Renal pelvis (tissue), 12 donors: ENCODE results near the gene OR56B4. TPM values are rescaled to one million over a fixed set of nuclear protein-coding genes. Genes with fewer than 3 reads are reported as not detected.
"Not testable (repeated sequence)": the region's sequence is repeated elsewhere in the genome, so short reads cannot be mapped to it uniquely, and the experiment has no call there.

Experiments
- DNase-seq: peaks from one replicate; pipeline ENCODE4 v3.0.0-alpha.2; 2013
- long read RNA-seq, 16 experiments: transcript quantifications; one replicate each; lab custom pipeline, GENCODE V29; 2026
- polyA plus RNA-seq, 3 donors: library from polyadenylated mRNA; unstranded; fragments of 120-200 nt; gene quantifications; one replicate each; pipeline ENCODE4 v1.2.1, GENCODE V29; 2013; ENCODE audit not compliant: insufficient read length in 3 of 3

The OR56B4 gene, protein sequence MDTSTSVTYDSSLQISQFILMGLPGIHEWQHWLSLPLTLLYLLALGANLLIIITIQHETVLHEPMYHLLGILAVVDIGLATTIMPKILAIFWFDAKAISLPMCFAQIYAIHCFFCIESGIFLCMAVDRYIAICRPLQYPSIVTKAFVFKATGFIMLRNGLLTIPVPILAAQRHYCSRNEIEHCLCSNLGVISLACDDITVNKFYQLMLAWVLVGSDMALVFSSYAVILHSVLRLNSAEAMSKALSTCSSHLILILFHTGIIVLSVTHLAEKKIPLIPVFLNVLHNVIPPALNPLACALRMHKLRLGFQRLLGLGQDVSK
- polyA plus RNA-seq: under 1 TPM in 2 of 3 donors, not detected in 1; 0.11 to 0.19 TPM
- long read RNA-seq, donor 1: 0 reads
- long read RNA-seq, donor 2, partial matches to known transcripts: 0 of 1 reads
- long read RNA-seq, donor 2, other reads (novel, unspliced or antisense): 0 of 1 reads
- long read RNA-seq, donor 3: 0 reads
- long read RNA-seq, donor 4: 0 reads
- long read RNA-seq, donor 5: 0 reads
- long read RNA-seq, donor 6: 0 reads
- long read RNA-seq, donor 7, partial matches to known transcripts: 0 of 1 reads
- long read RNA-seq, donor 7, other reads (novel, unspliced or antisense): 0 of 1 reads
- long read RNA-seq, donor 8: 0 reads
- long read RNA-seq, donor 9: 0 reads
- long read RNA-seq, donor 10: 0 reads
- long read RNA-seq, donor 11: 0 reads
- long read RNA-seq, donor 12: 0 reads
- long read RNA-seq, donor 13: 0 reads
- long read RNA-seq, donor 14: 0 reads
- long read RNA-seq, donor 15: 0 reads
- long read RNA-seq, donor 16, partial matches to known transcripts: 0 of 1 reads
- long read RNA-seq, donor 16, other reads (novel, unspliced or antisense): 0 of 1 reads

DNA sequence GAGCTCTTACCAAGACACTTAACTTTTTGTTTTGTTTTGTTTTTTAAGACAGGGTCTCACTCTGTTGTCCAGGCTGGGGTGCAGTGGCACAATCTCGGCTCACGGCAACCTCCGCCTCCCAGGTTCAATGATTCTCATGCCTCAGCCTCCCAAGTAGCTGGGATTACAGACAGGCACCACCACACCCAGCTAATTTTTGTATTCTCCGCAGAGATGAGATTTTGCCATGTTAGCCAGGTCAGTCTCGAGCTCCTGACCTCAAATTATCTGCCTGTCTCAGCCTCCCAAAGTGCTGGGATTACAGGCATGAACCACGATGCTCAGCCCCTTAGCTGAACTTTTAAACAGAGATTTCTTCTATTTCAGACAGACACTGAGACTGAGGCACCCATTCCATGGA lies at the start of gene OR56B4:
OR56B4 (plus strand) TSS at position 301 of the 400 bp plus-strand sequence; CDS start at position 396, 95 bp downstream.
- not testable (repeated sequence) for DNase-seq

DNA sequence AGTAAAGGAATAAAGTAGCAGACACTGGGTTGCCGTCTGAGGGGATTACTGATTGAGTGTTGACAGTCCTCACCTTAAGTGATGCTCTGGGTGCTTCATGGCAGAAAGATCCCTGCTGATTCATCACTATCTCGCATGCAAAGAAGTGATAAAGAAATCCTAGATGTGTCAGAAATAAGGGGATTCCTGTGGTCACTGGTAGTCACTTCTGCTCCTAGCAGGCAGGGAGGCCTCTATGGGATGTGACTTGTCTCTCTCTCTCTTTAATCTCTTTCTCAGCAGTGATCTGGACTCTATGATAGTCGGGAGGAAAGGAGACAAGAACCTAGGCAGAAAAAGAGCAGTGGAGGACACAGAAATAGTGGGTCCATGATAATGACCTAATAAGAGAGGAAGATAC lies 46.0 kb upstream of the OR56B4 start:
- DNase-seq: no peak

DNA sequence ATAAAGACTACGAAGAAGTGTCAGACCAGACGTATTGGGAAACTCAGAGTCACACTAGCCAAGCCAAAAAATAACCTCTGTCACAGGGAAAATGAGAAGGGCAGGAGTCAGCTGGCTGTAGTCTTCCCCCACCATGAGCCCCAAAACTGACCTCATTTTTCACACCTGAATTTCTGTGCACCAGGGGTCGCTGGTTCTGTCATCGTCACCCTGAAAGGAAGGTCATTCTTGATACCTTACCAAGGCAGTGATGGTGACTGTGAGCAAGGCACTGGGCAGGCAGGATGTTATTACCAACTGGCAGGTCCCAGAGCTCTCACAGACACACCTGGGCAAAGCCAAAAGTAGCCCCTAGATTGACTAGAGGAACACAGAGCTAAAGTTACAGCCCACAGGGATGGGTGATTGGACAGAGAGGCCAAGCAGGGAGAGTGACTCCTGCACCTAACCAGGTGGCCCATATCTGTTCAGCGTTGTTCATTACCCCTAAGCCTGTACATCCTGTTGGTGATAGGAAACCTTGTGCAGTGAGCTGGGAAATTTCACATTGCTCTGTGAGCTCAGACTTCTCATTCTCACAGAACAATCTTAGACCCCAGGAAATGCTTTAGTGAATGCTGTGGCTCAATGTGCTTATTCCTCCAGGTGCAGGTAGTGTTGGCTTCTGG lies 44.7 kb upstream of the OR56B4 start:
- DNase-seq: no peak

DNA sequence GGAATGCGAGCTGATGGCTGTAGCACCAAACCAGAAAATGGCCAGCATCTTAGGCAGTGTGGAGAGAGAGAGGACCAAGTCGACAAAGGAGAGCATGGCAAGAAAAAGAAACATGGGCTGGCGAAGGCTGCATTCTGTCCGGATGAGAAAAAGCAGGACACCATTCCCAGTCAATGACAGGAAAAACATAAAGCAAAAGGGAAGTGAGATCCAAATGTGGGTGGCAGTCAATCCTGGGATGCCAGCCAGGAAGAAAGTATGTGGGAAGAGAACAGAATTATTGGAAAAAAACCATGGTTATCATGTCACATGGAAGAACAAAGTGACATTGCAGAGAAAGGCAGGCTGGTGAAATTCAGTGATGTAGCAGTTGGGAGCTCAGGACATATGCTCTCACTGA lies 40.0 kb upstream of the OR56B4 start:
- no peak for DNase-seq

DNA sequence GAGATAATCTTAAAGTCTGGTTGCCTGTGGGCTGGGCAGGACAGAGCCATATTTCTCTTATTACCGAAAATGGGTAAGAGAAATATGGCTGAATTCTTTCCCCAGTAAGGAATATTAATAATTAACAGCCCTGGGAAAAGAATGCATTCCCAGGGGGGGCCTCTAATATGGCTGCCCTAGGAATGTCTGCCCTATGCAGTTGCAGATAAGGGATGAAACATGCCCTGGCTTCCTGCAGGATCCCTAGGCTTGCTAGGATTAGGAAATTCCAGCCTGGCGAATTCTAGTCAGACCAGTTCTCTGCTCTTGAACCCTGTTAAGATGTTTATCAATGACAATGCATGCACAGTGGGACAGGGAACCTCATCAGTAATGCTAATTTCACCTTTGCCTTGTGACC lies 31.0 kb upstream of the OR56B4 start:
- DNase-seq: not testable (repeated sequence)

DNA sequence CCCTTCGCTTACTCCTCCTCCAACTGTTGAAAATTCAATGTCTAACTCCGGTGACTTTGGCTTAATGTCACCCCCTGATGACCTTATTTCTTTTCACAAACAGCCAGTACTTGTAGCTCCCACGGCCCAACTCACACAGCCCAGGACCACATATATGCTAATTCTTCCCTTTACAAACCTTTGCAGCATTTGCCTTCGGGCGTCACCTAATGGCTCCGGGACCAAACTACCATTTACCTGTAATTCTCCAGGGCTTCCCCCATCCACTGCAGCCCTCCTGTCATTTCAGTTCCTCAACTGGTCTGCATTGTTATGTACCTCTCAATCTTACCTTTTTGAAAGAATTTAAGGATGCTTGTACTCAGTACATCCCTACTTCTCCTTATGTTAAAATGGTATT lies 29.8 kb upstream of the OR56B4 start:
- DNase-seq: no peak

DNA sequence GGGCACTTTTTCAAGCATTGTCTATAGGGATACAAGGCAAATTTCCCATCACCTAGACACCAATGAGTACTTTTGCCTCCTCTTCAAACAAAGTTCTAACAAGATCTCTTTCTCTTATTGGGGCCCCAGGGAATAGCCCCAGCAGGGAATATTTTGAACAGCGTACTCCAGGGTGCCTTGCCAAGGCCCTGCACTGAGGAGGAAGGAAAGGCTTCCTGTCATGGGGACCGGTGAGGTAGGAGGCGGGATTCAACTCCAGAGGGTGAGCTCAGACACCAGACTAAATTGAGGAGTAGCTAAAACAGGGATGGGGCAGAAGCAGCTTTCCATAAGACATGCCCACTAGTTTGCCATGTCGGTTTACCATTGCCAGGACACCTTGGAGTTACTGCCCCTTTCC lies 28.0 kb upstream of the OR56B4 start:
- no peak for DNase-seq

DNA sequence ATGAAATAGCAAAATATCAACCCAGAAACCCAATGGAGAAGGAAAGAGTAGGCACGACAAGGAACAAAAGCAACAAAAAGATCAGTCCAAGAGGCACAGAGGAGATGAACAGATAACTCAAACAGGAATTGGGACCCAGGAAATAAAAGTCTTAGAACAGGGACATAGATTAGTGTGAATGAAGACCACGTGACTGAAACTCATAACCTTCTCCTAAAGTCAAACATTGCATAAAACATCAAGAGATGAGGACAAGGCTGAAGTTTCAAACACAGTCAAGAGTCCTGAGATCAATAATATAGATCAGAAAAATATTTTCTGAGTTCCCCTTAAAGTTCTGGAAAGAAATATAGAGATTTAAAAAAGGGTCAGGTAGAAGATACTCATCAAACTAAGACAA lies 24.4 kb upstream of the OR56B4 start:
- DNase-seq: no peak

DNA sequence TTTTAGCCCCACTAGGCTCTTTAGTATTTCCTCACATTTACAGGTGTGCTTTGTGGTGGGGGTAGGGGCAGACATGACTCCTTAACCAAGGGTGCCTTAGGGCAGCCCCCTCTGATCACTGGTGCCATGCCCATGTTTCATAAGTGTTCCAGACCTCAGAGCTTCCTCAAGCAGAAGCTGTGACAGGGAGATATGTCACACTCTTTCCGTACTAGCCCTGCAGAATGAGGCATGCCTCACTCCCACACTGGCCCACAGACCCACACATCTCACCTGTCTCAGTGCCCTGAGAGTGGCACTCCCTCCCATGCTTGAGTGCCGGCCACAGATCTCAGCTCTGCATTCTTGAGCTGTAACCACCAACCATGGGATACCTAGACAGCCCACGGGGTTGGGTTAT lies 22.9 kb upstream of the OR56B4 start:
- DNase-seq: no peak

DNA sequence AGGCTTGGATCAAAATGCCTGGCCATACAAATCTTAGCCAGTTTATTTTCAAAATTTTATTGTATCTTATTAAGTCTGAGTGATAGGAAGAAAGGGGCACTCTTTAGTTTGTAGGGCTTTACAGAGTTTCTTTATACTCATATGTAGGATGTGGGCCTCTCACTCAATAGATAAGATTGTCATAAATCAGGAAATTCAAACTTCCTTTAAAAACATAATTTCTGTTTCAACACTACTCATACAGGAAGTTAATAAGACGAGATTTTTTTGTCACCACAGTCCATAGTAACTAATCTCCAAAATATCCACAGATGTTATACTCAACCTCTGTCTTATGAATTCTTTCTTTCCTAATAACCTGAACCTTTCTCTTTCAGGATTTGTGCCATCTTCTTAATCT lies 13.3 kb upstream of the OR56B4 start:
- DNase-seq: no peak

DNA sequence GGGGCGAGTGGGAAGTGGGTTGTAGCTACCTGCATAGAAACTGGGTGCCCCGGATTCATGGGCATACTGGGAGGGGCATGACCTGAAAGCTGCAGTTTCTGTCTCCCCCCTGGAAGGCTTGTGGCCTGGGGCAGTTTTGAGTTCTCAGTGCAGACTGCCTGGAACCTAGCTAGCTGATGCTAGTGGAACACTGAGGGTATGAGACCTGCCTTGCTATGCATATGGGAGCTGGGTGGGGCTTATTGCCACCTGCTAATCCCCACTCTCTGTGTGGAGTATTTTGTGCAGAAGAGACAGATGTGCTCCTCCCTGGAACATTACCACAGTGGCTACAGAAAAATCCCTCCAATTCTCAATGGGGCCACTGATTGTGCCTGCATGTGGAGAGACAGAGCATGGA lies 11.7 kb upstream of the OR56B4 start:
- no peak for DNase-seq

DNA sequence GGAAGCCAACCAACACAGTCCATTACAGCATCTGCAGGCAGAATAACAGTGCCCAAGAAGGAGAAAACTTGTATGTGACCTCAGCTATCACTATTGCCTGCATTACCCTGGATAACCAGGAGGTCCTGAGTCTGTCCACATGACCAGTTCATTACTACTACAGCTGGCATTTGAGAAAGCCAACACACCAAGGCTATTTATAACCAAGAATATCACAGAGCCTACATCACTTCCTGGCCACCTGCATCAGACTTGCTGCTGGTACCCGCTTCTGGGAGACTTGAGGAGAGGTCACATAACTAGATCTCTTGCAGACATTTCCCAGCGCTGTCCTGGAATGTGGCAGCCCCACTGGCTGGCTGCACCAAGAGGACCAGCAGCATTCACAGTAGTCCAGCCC lies 11.1 kb upstream of the OR56B4 start:
- DNase-seq: no peak

DNA sequence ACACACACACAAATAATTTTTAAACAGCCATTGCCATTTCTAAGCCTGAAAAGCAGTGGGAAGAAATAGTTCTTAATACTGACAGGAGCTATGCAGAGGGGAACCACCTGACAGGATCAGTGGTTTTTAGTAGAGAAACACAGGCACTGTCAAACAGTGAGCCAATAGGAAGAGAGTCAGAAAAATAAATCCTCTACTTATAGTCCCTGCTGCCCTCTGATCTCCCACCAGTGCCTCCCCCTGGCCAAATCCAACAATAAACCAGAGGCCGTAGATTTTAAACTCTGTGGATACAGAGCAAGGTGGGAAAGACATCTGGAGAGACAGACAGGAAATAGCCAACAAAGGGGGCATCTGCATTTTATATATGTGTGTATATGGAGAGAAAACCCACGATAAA lies 7.9 kb upstream of the OR56B4 start:
- no peak for DNase-seq

DNA sequence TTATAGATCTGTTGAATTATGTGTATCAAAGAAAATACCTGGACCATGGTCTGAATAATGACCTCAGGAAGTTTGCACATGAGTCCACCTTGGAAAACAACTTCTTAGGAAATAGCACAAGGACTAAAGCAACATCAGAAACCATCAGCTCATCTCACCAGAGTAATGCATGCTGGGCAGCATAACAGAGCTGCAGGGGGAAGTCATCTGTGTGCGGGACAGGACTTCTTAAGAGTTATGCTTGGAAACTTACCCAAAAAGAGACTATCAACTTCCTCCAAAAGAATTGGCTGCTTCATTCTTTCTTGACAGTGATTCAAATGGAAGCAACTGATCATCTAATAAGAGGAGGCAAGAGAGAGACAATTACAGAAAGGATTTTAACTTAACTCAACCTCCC lies 2.5 kb downstream of the OR56B4 start:
- DNase-seq: no peak

DNA sequence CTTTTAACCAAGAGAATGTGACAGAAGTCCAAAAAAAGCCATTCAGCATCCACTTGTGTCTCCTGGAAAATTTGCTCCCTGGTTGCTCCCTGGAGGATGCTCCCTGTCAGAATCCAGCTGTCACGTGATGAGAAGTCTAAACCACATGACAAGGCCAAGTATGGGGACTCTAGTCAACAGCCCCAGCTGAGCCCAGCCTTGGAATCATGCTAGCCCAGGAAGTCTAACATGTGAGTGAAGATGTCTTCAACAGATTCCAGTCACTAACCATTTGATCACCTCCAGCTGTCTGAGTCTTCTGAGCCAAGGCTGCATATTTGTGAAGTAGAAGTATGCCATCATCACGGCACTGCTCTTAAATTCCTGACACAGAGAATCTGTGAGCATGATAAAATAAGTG lies 4.2 kb downstream of the OR56B4 start:
- DNase-seq: no peak

DNA sequence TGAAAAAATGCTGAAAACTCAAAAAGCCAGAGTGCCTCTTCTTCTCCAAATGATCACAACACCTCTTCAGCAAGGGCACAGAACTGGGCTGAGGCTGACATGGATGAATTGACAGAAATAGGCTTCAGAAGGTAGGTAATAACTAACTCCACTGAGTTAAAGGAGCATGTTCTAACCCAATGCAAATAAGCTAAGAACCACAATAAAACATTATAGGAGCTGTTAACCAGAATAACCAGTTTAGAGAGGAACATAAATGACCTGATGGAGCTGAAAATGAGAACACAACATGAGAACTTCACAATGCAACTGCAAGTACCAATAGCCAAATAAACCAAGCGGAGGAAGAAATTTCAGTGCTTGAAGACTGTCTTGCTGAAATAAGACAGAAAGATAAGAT lies 9.2 kb downstream of the OR56B4 start:
- DNase-seq: no peak

DNA sequence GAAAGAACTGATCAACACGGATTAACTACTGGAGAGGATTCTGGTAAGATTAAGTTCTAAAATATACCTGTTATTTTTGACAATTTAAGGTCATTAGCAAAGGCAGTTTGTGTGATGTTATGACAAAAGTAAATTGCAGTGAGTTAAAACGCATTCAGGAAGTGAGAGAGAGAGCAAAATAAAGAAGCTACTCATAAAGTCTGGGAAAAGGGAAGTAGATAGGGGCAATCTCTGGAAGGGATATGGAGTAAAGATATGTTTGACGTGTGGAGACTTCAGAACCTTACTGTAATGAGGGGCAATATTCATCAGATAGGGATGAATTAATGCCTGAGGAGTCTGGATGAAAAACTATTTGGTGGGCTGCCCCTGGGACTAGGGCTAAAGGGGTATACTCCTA lies 16.8 kb downstream of the OR56B4 start:
- DNase-seq: no peak

DNA sequence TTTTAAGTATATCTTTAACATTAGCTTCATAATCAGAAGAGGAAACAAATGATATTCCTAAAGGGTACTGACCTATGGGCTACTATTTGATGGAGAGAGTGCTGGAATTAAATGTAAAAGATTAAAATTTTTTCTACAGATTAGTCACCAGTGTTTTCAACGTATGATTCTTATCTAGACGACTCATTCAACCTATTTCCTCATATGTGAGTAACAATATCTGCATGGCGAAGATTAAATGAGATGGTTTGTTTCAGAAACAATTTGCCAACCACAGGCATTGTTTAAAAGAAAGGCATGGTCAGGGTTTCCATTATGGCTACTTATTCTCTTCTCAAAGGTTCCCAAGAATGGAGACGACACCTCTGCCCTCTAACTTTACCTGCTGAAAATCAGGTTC lies 20.4 kb downstream of the OR56B4 start:
- DNase-seq: no peak

DNA sequence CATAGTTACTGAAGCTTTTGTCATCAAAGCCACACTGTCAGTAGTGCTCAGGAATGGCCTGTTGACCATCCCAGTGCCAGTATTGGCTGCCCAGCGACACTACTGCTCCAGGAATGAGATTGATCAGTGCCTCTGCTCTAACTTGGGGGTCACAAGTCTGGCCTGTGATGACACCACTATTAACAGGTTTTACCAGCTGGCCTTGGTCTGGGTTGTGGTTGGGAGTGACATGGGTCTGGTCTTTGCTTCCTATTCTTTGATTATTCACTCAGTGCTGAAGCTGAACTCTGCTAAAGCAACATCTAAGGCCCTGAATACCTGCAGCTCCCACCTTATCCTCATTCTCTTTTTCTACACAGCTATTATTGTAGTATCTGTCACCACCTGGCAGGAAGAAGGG lies 21.5 kb downstream of the OR56B4 start:
- DNase-seq: no peak

DNA sequence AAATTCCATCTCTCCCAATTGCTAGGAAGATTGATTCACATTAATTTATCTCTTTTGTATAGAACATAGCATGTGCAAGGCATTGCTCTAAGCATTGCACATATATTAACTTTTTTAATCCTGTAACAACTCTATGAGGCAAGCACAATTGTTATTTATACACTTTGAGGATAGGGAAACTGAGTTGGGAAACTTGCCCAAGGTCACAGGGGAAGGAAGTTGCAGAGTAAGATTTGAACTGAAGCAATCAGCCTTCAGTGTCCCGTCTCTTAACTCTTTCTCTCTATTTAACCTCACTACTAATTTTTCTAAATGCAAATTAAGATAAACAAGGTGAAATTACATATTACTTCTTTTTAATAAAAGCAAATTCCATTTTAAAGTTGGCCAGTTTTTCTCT lies 22.2 kb downstream of the OR56B4 start:
- DNase-seq: no peak

DNA sequence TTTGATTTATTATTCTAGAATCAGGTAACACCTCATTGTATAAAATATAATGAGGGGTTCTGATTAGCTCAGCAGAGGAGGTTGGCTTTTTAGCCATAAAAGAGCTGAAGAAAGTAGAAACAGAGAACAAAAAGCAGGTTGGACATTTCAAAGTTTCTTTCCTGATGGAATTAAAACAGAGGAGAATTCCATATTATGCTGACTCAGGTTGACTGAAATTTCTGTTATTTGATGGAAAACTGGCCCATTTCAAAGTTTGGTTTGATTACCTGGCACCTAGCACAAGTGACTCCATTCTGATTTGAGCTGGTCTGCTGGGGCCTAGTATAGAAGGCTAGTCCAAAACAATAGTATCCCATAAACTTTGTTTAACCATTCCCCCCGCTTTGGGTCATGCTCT lies 24.9 kb downstream of the OR56B4 start:
- no peak for DNase-seq

DNA sequence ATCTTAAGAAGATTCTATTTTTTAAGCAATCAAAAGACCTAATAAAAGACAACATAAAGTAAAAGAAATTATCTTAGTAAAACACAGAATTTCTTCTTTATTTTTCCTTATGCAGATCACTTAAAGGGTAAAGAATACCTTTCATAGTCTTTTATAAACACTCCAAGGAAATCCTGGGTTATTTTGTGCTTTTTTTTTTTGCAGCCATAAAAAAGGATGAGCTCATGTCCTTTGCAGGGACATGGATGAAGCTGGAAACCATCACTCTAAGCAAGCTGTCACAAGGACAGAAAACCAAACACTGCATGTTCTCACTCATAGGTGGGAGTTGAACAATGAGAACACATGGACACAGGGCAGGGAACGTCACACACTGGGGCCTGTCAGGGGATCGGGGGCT lies 28.5 kb downstream of the OR56B4 start:
- DNase-seq: not testable (repeated sequence)

DNA sequence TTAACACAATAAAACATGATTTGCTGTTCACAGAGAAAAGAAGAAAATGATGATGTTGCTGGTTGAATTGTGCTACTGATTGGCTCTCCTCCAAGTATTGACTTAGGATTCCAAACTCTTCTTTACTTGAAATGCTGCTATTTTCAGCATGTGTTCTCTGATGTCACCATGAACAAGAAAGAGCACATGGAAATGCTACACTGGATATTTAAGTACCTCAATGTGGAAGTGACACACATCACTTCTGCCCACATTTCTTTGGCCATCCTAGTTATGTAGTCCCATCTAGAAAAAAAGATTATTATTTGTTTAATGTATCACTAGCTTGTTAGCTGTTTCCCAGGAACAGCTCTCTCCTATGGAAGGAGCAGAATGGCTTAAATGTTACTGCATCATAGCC lies 35.5 kb downstream of the OR56B4 start:
- DNase-seq: no peak
